ENCODE data around the gene LRP11. TPM values are rescaled to one million over a fixed set of nuclear protein-coding genes. Genes with fewer than 3 reads are reported as not detected.
A peak's percentile ranks its signal among the peaks of the same experiment; 100 is the strongest.

The LRP11 gene
- total and polyA plus RNA-seq, 2 of the 13 experiments (the other 11 are each of a cell fraction or from before 2014, with no cell fraction given), result 32.4 to 48.9 TPM

- TF ChIP-seq, protein P1, sequence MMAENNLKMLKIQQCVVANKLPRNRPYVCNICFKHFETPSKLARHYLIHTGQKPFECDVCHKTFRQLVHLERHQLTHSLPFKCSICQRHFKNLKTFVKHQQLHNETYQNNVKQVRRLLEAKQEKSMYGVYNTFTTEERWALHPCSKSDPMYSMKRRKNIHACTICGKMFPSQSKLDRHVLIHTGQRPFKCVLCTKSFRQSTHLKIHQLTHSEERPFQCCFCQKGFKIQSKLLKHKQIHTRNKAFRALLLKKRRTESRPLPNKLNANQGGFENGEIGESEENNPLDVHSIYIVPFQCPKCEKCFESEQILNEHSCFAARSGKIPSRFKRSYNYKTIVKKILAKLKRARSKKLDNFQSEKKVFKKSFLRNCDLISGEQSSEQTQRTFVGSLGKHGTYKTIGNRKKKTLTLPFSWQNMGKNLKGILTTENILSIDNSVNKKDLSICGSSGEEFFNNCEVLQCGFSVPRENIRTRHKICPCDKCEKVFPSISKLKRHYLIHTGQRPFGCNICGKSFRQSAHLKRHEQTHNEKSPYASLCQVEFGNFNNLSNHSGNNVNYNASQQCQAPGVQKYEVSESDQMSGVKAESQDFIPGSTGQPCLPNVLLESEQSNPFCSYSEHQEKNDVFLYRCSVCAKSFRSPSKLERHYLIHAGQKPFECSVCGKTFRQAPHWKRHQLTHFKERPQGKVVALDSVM (CRISPR knock-in tag; IDR thresholded peaks at IDR 0.05), result peak; percentile 80
- TF ChIP-seq ZNF670 (CRISPR knock-in tag; IDR thresholded peaks at IDR 0.05; ENCODE audit: borderline replicate concordance), result peak; percentile 72; the same call in 1 of the 2 replicates
- TF ChIP-seq, protein P2, sequence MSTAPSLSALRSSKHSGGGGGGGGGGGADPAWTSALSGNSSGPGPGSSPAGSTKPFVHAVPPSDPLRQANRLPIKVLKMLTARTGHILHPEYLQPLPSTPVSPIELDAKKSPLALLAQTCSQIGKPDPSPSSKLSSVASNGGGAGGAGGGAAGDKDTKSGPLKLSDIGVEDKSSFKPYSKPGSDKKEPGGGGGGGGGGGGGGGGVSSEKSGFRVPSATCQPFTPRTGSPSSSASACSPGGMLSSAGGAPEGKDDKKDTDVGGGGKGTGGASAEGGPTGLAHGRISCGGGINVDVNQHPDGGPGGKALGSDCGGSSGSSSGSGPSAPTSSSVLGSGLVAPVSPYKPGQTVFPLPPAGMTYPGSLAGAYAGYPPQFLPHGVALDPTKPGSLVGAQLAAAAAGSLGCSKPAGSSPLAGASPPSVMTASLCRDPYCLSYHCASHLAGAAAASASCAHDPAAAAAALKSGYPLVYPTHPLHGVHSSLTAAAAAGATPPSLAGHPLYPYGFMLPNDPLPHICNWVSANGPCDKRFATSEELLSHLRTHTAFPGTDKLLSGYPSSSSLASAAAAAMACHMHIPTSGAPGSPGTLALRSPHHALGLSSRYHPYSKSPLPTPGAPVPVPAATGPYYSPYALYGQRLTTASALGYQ (CRISPR knock-in tag; IDR thresholded peaks at IDR 0.05), result no peak
- TF ChIP-seq, protein P3, sequence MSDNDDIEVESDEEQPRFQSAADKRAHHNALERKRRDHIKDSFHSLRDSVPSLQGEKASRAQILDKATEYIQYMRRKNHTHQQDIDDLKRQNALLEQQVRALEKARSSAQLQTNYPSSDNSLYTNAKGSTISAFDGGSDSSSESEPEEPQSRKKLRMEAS (IDR thresholded peaks at IDR 0.05), result peak; percentile 76
- peak; percentile 23; the same call in 1 of the 2 replicates for TF ChIP-seq HCFC1 (IDR thresholded peaks at IDR 0.05; ENCODE audit: low read depth, low read length)
- no peak for TF ChIP-seq CENPBD1 (CRISPR knock-in tag; IDR thresholded peaks at IDR 0.05; ENCODE audit: borderline replicate concordance, low read depth)
- peak in 1 of 2 experiments; percentile 88; a peak in 2 of 4 replicates for TF ChIP-seq POLR2A (IDR thresholded peaks at IDR 0.05; ENCODE audit: insufficient read depth in 1 of 2, low read depth in 2 of 2, low read length in 2 of 2)
- no peak for TF ChIP-seq ZNF282 (IDR thresholded peaks at IDR 0.05; ENCODE audit: partially characterized antibody)
- no peak; the same call in 1 of the 2 replicates for TF ChIP-seq ZNF235 (CRISPR knock-in tag; IDR thresholded peaks at IDR 0.05; ENCODE audit: borderline replicate concordance)
- no peak for TF ChIP-seq CHD4 (IDR thresholded peaks at IDR 0.05; ENCODE audit: borderline replicate concordance, low read length)
- TF ChIP-seq ZNF572 (CRISPR knock-in tag; IDR thresholded peaks at IDR 0.05), result 0 out of 2 replicates have a peak, but pooled peaks have one; percentile 52
- TF ChIP-seq, protein P4, sequence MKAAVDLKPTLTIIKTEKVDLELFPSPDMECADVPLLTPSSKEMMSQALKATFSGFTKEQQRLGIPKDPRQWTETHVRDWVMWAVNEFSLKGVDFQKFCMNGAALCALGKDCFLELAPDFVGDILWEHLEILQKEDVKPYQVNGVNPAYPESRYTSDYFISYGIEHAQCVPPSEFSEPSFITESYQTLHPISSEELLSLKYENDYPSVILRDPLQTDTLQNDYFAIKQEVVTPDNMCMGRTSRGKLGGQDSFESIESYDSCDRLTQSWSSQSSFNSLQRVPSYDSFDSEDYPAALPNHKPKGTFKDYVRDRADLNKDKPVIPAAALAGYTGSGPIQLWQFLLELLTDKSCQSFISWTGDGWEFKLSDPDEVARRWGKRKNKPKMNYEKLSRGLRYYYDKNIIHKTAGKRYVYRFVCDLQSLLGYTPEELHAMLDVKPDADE (CRISPR knock-in tag; IDR thresholded peaks at IDR 0.05), result peak; percentile 41; the same call in 1 of the 2 replicates
- TF ChIP-seq POLR2AphosphoS5 (IDR thresholded peaks at IDR 0.05; ENCODE audit: low read depth, low read length), result peak; percentile 85
- TF ChIP-seq GZF1 (CRISPR knock-in tag; IDR thresholded peaks at IDR 0.05), result no peak
- TF ChIP-seq USF2 (IDR thresholded peaks at IDR 0.05; ENCODE audit: low read depth, low read length), result no peak
- TF ChIP-seq USF2 (CRISPR knock-in tag; IDR thresholded peaks at IDR 0.05; ENCODE audit: borderline replicate concordance), result no peak
- TF ChIP-seq MIXL1 (CRISPR knock-in tag; IDR thresholded peaks at IDR 0.05), result no peak
- peak; percentile 66; the same call in 1 of the 2 replicates for TF ChIP-seq ZBTB8A (CRISPR knock-in tag; IDR thresholded peaks at IDR 0.05; ENCODE audit: borderline replicate concordance, low read depth)
- peak; percentile 66; the same call in 1 of the 2 replicates for TF ChIP-seq ZGPAT (CRISPR knock-in tag; IDR thresholded peaks at IDR 0.05)
- TF ChIP-seq HOXA3 (CRISPR knock-in tag; IDR thresholded peaks at IDR 0.05), result peak; percentile 77
Measured at GRCh38 chr6:149863698-149864577, at the start of gene LRP11 (continued).
